Hippocampal formation (tissue), 2 donors: ENCODE measurements around the gene CACNA1C.

Experiments used
- DNase-seq, 2 donors: peaks; one replicate each; lab custom pipeline; 2025; lab: John Stamatoyannopoulos, UW

The CACNA1C gene

DNA sequence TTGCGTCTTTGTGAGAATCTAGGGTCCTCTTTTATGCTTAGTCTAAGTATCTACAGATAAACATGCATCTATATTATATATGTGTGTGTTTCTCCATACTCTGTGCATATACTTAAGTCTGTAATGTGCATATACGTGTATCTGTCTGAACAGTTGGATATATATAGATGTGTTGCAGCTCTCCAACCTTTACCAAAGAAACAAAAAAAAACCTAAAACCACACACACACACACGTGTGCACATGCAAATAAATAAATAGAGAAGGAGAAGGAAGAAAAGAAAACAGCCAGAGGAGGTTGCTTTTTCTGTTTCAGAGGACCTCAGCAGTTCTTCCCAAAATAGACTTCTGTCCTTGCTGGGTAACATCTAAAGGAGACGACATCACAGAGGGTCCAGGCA, 244.9 kb downstream of the CACNA1C start:
- DNase-seq, result no peak

GRCh38 chr12:2298556-2299200, 245.9 kb downstream of the CACNA1C start:
- DNase-seq, result no peak

- DNase-seq, result no peak
Observed at GRCh38 chr12:2299206-2299605, 246.4 kb downstream of the CACNA1C start.

DNA sequence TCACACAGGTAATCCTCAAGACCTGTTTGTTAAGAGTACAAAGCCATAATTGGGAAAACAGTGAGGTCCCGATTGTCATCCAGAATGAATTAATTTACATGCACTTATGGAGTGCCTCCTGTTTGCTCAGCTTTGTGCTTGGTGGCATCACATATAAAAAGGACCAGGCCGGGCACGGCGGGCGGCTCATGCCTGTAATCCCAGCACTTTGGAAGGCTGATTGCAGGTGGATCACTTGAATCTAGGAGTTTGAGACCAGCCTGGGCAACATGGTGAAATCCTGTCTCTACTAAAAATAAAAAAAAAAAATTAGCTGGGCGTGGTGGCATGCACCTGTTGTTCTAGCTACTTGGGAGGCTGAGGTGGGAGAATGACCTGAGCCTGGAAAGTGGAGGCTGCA, 247.4 kb downstream of the CACNA1C start:
- DNase-seq, result no peak

DNA sequence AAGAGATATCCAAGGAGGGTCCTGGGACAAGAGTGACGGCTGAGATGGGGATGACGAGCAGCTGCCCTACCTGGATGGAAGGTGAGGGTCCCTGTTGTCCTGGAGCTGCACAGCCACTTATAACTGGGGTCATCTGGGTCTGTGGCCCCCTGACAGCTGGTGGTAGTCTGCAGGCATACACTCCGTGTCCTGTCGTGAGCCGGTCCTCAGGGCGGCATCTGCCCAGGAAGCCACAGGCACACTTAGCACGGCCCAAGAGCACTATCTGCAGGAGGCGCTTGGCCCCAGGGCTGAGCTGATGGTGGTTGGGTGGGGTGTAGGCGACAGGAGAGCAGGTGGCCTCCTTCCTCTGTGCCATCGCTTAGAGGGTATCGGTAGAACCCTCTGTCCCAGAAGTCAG, 248.1 kb downstream of the CACNA1C start:
- DNase-seq, result no peak

- DNase-seq, result no peak
Observed at GRCh38 chr12:2301531-2302461, 249.0 kb downstream of the CACNA1C start.

DNA sequence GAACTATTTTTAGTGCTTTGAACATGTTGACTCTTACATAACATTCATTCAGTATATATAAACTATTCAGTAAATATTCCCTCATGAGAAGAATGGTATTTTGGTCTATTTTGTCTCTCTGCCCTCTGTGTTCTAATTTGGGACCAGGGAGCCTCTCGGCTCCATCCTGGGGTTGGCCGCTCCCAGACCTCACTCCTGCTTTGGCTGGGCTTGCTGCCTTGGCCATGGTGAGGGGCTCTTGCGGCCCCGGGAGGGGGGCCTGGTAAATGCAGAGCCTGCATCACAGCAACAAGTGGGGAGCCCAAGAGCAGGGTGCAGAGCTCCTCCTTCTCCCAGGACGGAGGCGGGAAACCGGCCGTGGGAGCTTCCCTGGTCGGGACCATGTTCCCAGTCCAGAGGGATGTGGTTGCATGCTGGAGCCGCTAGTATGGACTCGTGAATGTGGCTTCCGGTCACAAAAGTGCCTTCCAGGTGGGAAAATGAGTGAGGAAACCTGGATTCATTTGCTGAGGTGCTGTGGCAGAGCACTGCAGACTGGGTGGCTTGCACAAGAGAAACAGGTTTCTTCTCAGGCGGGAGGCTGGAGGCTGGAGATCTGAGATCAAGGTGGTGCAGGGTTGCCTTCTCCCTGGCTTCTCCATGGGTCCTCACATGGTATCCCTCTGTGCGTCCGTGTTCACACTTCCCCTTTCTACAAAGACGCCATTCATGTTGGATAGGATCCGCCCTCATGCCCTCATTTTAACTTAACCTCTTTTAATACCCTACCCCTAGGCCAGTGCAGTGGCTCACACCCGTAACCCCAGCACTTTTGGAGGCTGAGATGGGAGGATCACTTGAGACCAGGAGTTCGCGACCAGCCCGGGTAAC, 250.2 kb downstream of the CACNA1C start:
- no peak for DNase-seq

- no peak for DNase-seq
Observed at GRCh38 chr12:2304223-2304622, 251.4 kb downstream of the CACNA1C start.

GRCh38 chr12:2306012-2306411, 253.2 kb downstream of the CACNA1C start:
- DNase-seq, result no peak

DNA sequence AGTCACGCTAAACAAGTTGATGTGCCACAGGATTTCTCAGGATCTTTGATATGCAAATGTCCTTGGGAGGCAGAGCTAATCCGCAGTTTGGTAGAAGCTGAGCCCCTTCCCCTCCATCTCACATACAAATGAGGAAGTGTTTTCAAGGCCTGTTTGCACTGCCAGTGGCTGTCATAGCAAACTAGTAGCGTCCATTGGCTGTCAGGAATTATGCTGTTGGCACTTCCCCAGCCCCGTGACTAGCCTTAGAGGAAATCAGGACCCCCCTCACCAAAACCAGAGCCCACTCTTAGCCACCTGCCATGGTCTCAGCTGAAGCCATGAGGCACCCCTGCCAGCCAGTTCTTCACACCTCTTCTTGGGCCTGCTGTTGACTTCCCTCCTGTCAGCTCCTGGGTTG, 253.9 kb downstream of the CACNA1C start:
- no peak for DNase-seq

DNA sequence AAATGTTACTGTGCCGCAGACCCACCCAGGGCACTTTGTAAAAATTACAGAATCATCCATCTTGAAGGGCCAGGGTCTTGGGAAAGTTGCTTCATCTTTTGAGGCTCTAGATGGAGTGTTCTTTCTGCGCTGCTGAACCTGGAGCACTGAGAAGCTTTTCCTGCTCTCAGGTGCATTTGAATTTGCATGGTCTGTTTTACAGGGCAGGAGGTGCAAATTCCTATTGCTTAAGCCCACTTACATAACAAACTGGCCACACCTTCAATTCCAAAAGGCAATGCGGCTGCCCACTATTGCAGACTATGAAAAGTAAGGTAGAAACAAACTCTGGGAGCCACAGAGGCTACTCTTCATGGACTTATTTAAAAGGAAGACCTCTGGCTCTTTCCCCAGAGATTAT, 254.8 kb downstream of the CACNA1C start:
- no peak for DNase-seq

GRCh38 chr12:2309647-2310046, 256.9 kb downstream of the CACNA1C start:
- no peak for DNase-seq

DNA sequence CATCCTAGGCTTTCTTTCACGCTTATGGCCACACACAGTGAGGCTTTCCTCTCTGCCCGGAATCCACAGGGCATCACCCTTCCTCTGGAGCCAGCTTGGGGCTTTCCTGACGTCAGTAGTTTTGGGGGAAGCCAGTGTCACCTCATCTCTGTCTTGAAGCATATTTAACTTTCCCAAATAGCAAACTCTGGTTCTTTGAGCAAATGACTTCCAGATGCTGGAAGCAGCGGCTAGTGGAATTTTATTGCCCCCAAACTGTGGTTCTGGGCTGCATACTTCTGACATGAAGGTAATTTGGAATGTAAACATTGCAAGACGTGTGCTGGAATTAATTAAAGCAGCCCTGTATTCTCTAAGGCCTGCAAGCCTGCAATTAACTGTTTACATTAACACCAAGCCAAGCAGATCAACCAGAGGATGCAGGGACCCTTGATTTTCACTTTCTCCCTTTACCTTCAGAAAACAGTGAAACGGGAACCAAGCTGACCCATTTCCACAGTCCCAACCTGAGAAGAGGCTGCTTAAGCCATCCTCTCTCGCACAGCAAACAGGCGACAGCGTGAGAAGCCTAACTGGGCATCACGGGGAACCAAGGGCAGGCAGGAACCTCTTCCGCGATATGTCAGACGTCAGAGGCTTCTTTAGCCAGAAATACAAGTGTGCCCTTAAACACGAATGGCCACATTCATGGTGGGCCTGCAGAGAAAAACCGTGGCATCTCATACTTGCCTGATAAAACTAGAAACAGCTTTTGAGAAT, 258.4 kb downstream of the CACNA1C start:
- DNase-seq, result no peak

GRCh38 chr12:2312175-2312574, 259.4 kb downstream of the CACNA1C start:
- DNase-seq, result no peak

DNA sequence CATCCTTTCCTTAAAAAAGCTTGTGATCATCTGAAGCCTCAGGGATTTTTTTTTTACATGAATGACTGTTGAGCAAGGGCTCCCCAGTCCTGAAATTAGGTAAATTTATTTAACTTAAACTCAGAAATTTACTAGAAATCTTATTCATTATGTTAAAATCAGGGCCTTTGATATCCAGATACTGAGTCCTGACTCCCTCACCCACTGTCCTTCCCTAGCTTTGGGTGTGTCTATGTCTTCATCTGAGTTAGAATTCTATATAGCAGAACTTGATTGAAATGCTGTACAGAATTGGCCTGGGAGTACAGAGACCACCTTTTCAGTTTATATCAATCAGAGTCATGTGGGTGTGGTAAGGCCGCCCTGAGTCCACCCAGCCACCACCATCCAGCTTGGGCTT, 260.0 kb downstream of the CACNA1C start:
- no peak for DNase-seq

- no peak for DNase-seq
Observed at GRCh38 chr12:2314492-2314891, 261.7 kb downstream of the CACNA1C start.

DNA sequence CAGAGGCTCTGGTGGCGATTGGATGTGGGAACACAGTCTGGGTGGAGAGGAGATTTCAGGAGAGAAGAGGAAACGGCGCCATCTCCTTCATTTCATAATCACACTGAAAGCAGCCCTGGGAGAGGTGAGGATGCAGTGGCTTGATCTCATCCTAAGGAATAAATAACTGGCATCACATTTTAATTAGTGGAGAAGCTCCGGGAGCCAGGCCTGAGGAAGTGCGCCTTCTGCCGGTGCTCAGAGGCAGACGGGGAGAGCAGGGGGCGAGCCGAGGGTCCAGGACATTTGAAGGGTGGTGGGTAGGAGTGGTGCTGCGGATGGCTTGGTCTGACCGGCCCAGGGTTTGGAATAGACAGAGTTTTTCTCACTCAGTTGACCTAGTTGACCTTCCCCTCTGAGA, 265.0 kb downstream of the CACNA1C start:
- no peak for DNase-seq

DNA sequence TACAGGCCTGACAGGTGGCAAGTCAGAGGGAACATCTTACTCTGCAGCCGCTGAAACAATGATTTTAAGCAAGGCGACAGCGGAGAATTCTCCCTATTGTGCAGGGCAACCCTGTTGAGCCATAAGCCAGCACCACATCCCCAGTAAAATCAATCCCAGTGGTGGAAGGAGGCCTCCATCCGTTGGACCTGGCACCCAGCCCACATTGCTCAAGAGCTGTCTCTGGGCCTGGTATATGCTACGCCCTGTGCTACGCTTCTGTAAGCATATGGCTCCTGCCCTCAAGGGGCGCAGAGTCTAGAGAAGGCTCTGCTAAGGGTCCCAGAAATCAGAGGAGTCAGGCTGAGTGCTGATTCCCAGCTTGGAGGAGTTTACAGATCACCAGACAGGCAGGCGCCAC, 265.5 kb downstream of the CACNA1C start:
- DNase-seq, result no peak

DNA sequence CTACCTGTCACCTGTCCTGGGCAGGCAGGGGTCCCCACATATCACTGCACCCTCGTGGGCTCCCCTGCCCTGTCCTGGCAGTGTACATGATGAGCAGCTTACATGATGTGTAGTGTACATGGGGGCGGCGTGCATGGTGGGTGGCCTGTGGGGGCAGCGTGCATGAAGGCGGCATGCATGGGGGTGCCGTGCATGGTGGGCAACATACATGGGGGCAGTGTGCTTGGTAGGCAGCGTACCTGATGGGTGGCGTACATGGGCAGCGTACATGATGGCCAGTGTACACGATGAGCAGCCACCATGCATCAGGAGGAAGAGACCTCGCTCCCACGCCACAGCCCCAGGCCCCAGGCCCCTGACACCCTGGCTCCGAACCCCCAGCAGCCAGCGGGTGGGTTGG, 266.3 kb downstream of the CACNA1C start:
- DNase-seq, result no peak

GRCh38 chr12:2319737-2320506, 267.1 kb downstream of the CACNA1C start:
- no peak for DNase-seq

- DNase-seq, result no peak
Observed at GRCh38 chr12:2320841-2321240, 268.1 kb downstream of the CACNA1C start.
